ENCODE measurements around the gene DHODH. TPM values are rescaled to one million over a fixed set of nuclear protein-coding genes. Genes with fewer than 3 reads are reported as not detected.

The DHODH gene
- total RNA-seq, 3 donors from 2014 or later (not counting 1 experiment from before 2014, with no cell fraction given), result 3.7 to 6.9 (median 4.7) TPM

DNA sequence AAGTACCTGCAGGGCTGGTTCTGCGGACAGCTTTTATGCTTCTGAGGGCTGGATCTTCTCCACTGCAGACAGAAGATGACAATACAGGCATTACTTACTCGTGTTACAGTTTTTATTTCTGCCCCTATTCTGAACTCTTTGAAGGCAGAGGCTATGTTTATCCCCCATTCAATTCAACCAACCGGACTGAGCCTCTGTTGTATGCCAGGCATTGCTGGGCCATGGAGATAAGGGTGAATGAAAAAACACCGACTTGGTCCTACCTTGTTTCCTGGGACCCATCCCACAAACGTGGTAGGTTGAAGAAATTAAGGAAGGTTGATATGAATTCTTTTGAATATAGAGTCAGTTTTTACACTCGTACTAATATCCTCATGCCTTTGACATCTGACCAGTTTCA lies 35.8 kb downstream of the DHODH start:
- TF ChIP-seq, protein P1, sequence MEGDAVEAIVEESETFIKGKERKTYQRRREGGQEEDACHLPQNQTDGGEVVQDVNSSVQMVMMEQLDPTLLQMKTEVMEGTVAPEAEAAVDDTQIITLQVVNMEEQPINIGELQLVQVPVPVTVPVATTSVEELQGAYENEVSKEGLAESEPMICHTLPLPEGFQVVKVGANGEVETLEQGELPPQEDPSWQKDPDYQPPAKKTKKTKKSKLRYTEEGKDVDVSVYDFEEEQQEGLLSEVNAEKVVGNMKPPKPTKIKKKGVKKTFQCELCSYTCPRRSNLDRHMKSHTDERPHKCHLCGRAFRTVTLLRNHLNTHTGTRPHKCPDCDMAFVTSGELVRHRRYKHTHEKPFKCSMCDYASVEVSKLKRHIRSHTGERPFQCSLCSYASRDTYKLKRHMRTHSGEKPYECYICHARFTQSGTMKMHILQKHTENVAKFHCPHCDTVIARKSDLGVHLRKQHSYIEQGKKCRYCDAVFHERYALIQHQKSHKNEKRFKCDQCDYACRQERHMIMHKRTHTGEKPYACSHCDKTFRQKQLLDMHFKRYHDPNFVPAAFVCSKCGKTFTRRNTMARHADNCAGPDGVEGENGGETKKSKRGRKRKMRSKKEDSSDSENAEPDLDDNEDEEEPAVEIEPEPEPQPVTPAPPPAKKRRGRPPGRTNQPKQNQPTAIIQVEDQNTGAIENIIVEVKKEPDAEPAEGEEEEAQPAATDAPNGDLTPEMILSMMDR (IDR thresholded peaks at IDR 0.05), result no peak
- Histone ChIP-seq H3K36me3 (ENCODE audit: control insufficient read depth, insufficient read depth, low read length) (no peaks in the 10 kb centered on the region), H3K4me1 (ENCODE audit: control insufficient read depth, insufficient read depth, low read length) (no peaks in the 10 kb centered on the region), H3K27me3 (ENCODE audit: control insufficient read depth, insufficient read depth, low read length) (no peaks in the 10 kb centered on the region), H3K9me3 (ENCODE audit: control insufficient read depth, insufficient read depth, low read length) (no peaks in the 10 kb centered on the region), H3K4me3 (ENCODE audit: low read length) (no peak overlapping the region), H3K27ac (ENCODE audit: low read length) (no peak overlapping the region)
- Mint-ChIP-seq H3K27ac (no peak overlapping the region), H3K27me3 (ENCODE audit: low read depth in 2 of 2) (no peaks in the 10 kb centered on the region), H3K9me3 (peaks cover 0 to 2% of the 10 kb centered on the region in 2 donors), H3K4me3 (no peak overlapping the region), H3K36me3 (peaks cover 7% of the 10 kb centered on the region), H3K4me1 (no peaks in the 10 kb centered on the region)
- WGBS (ENCODE audit: insufficient coverage), result 86% methylated on average over 5 of the region's 6 CpGs
- DNase-seq (no peak), ATAC-seq (no peak)
- intact Hi-C loops (cut with micrococcal nuclease), result no loop called here

DNA sequence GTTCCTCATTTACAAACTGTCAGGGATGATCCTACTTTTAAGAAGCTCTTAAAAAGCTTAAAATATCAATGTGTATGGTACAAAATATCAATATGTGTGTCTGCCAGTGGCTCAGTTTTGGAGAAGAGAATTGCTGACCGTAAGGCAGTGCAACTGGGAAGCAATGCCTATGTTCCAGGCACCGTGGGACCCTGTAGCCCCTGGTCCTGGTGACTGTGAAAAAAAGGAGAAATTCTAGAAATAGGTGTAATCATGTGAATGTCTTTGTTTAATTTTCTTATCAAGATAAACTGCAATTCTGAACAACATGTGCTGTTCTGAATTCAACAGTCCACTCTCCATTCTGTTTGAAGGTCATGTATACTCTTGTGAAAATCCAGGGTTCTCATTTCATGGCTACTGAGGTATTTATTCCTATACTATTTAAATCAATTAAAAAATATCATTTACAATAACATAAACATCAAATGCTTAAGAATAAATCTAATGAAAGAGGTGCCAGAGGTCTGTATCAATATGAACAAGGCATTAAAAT lies 36.3 kb downstream of the DHODH start:
- Mint-ChIP-seq H3K4me1 (no peaks in the 10 kb centered on the region), H3K27me3 (ENCODE audit: low read depth in 2 of 2) (no peaks in the 10 kb centered on the region), H3K4me3 (no peak overlapping the region), H3K36me3 (peaks cover 8% of the 10 kb centered on the region), H3K9me3 (peaks cover 0 to 4% of the 10 kb centered on the region in 2 donors), H3K27ac (no peak overlapping the region)
- Histone ChIP-seq H3K27me3 (ENCODE audit: control insufficient read depth, insufficient read depth, low read length) (no peaks in the 10 kb centered on the region), H3K4me1 (ENCODE audit: control insufficient read depth, insufficient read depth, low read length) (no peaks in the 10 kb centered on the region), H3K4me3 (ENCODE audit: low read length) (no peak overlapping the region), H3K27ac (ENCODE audit: low read length) (no peak overlapping the region), H3K36me3 (ENCODE audit: control insufficient read depth, insufficient read depth, low read length) (no peaks in the 10 kb centered on the region), H3K9me3 (ENCODE audit: control insufficient read depth, insufficient read depth, low read length) (peaks cover 5% of the 10 kb centered on the region)
- ATAC-seq, result no peak
- DNase-seq, result no peak
- intact Hi-C loops (cut with micrococcal nuclease), result no loop called here
- TF ChIP-seq, protein P1 (IDR thresholded peaks at IDR 0.05), result no peak
- WGBS (ENCODE audit: insufficient coverage), result 83% methylated on average over 2 of the region's 2 CpGs

DNA sequence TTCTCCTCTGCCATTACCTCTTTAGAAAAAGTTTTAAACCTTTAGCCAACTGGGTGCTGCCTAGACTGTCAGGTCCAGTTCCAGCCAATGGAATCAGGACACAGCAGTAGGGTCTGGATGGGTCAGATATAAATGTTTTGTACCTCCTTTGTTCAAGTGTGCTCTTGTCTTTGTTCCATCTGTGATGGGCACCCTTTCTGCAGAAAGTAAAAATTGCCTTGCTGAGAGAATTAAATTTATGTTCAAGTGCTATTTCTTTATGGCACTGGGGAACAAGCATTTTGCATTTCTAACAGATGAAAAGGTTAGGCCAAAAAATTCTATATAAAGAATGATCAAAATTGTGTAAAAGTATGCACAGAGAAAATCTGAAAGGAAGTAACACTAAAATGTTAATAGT lies 40.6 kb downstream of the DHODH start:
- no peak overlapping the region for H3K27ac ChIP-seq (ENCODE audit: low read length)
- DNase-seq (no peak), ATAC-seq (no peak)
- H3K36me3 Mint-ChIP-seq, result peaks cover 8% of the 10 kb centered on the region
- TF ChIP-seq, protein P1 (IDR thresholded peaks at IDR 0.05), result no peak
- no peak overlapping the region for H3K4me3 ChIP-seq (ENCODE audit: low read length)
- H3K9me3 ChIP-seq (ENCODE audit: control insufficient read depth, insufficient read depth, low read length), result peaks cover 5% of the 10 kb centered on the region
- H3K27me3 ChIP-seq (ENCODE audit: control insufficient read depth, insufficient read depth, low read length), result no peaks in the 10 kb centered on the region
- no peak overlapping the region for H3K4me3 Mint-ChIP-seq
- no peaks in the 10 kb centered on the region for H3K4me1 ChIP-seq (ENCODE audit: control insufficient read depth, insufficient read depth, low read length)
- no peaks in the 10 kb centered on the region for H3K4me1 Mint-ChIP-seq
- peaks cover 0 to 5% of the 10 kb centered on the region in 2 donors for H3K9me3 Mint-ChIP-seq
- H3K27me3 Mint-ChIP-seq (ENCODE audit: low read depth in 2 of 2), result peaks cover 0 to 7% of the 10 kb centered on the region in 2 donors
- H3K27ac Mint-ChIP-seq, result no peak overlapping the region
- intact Hi-C loops (cut with micrococcal nuclease), result no loop called here
- no peaks in the 10 kb centered on the region for H3K36me3 ChIP-seq (ENCODE audit: control insufficient read depth, insufficient read depth, low read length)
